Psoas muscle (tissue), 8 donors: ENCODE results near the gene SPSB4. TPM values are rescaled to one million over a fixed set of nuclear protein-coding genes. Genes with fewer than 3 reads are reported as not detected.

ENCODE experiments used
- ATAC-seq, 4 donors: fragments of 200-7000 bp; cut with Tn5 transposase; one replicate each; pipeline ENCODE4 v1.9.1; 2020; ENCODE audit warnings: moderate library complexity in 3 of 4, mild to moderate bottlenecking in 2 of 4
- DNase-seq, 2 donors: peaks; one replicate each; pipeline ENCODE4 v3.0.0-alpha.2; 2020
- H3K27ac ChIP-seq: fragments of 200-600 bp; one replicate; pipeline ENCODE4 v1.8.0; 2022
- H3K27me3 ChIP-seq, 3 donors: fragments of 200-600 bp in 1 of 3; one replicate each; pipeline versions ENCODE4 v1.6.1 to v1.8.0; 2013 to 2022; ENCODE audit warnings: low read length in 2 of 3, mild to moderate bottlenecking in 2 of 3, moderate library complexity in 1 of 3; ENCODE audit not compliant: insufficient read depth in 3 of 3
- H3K36me3 ChIP-seq, 2 donors: fragments of 200-600 bp in 1 of 2; one replicate each; pipeline versions ENCODE4 v1.6.1 to v1.8.0; 2013 to 2022; ENCODE audit warnings: low read depth in 1 of 2, mild to moderate bottlenecking in 1 of 2, moderate library complexity in 1 of 2; ENCODE audit not compliant: insufficient read depth in 1 of 2
- H3K4me1 ChIP-seq: fragments of 200-600 bp; one replicate; pipeline ENCODE4 v1.8.0; 2022
- H3K4me3 ChIP-seq: fragments of 200-600 bp; one replicate; pipeline ENCODE4 v1.8.0; 2022; ENCODE audit warnings: mild to moderate bottlenecking
- H3K9me3 ChIP-seq: fragments of 200-600 bp; one replicate; pipeline ENCODE4 v1.8.0; 2022
- WGBS, 3 donors: extraction: QIAGEN DNeasy Blood & Tissue Kit; methylation state at CpG; one replicate each; pipeline versions ENCODE4 v1.1.6 to v1.1.7; 2013; 5-methylcytosine and 5-hydroxymethylcytosine counted together
- intact Hi-C, 2 donors: fragments of 100-400 bp; cut with DNase I; formaldehyde crosslinking; loops; one replicate each; pipeline versions ENCODE4 v1.11.0 to v1.14.2; 2022
- polyA plus RNA-seq, 3 donors: library from polyadenylated mRNA; stranded (reverse); fragments of 200-250 nt; gene quantifications; one replicate each; pipeline ENCODE4 v1.2.3, GENCODE V29; 2013
- total RNA-seq, 4 donors: library from RNA; stranded (reverse); fragmentation: NEBNext Ultra II Directional in 2 of 4; extraction: Animal tissue kit (Norgen Biotek cat#: 25700) in 2 of 4; gene quantifications; one replicate each; pipeline versions ENCODE4 v1.2.1 to v1.2.4, GENCODE V29; 2021 to 2023
- TF ChIP-seq, protein P1 (sequence below): fragments of 200-600 bp; IDR thresholded peaks from one replicate; pipeline ENCODE4 v1.8.0; 2022; ENCODE audit warnings: antibody characterized with exemption
- donor health status: healthy with polysubstance abuse.
- donor health status: DM: no; HTN: no; CAD: no; lungs with moderate emphysema.
- donor health status: Bipolar disorder and iron deficiency.
- donor health status: healthy.
- donor health status: DM: yes; HTN: yes; CAD: no.
- donor health status: DM: no; HTN: no; CAD: no.
- donor health status: DM: no; HTN: no; CAD: no.
- donor health status: DM: yes; HTN: yes; CAD: no.

The SPSB4 gene
- total and polyA plus RNA-seq, 7 donors = 0.39 to 1.9 (median 0.59) TPM

DNA sequence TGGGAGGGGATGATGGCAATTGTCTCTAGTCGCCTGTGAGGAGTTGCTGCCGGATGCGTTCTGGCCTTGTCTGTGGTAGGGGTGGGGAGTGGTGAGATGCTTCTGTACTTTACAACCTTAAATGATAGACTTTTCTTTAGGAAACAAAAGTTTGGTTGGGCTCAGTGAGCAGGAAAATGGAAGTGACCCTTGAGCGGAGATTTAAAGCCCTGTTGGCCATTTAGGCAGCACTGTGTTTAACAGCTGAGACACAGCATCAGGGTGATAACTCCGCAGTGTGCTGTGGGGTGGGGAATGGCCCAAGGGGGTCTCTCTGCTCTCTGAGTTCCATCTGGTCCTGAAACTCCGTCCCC is 36.6 kb downstream of the SPSB4 start:
- peak in 1 of 2 donors; percentile 11 for DNase-seq
- Histone ChIP-seq H3K27me3 (peaks cover 0 to 2% (median 0%) of the 10 kb centered on the region in 3 donors), H3K27ac (no peak overlapping the region), H3K36me3 (no peaks in the 10 kb centered on the region), H3K9me3 (no peaks in the 10 kb centered on the region), H3K4me3 (no peak overlapping the region), H3K4me1 (peaks cover 27% of the 10 kb centered on the region)
- no peak for ATAC-seq
- TF ChIP-seq, protein P1, sequence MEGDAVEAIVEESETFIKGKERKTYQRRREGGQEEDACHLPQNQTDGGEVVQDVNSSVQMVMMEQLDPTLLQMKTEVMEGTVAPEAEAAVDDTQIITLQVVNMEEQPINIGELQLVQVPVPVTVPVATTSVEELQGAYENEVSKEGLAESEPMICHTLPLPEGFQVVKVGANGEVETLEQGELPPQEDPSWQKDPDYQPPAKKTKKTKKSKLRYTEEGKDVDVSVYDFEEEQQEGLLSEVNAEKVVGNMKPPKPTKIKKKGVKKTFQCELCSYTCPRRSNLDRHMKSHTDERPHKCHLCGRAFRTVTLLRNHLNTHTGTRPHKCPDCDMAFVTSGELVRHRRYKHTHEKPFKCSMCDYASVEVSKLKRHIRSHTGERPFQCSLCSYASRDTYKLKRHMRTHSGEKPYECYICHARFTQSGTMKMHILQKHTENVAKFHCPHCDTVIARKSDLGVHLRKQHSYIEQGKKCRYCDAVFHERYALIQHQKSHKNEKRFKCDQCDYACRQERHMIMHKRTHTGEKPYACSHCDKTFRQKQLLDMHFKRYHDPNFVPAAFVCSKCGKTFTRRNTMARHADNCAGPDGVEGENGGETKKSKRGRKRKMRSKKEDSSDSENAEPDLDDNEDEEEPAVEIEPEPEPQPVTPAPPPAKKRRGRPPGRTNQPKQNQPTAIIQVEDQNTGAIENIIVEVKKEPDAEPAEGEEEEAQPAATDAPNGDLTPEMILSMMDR = no peak
- intact Hi-C loops = no loop called here
- WGBS, 3 donors = 83 to 88% (median 86%) methylated on average over 6 of the region's 6 CpGs

DNA sequence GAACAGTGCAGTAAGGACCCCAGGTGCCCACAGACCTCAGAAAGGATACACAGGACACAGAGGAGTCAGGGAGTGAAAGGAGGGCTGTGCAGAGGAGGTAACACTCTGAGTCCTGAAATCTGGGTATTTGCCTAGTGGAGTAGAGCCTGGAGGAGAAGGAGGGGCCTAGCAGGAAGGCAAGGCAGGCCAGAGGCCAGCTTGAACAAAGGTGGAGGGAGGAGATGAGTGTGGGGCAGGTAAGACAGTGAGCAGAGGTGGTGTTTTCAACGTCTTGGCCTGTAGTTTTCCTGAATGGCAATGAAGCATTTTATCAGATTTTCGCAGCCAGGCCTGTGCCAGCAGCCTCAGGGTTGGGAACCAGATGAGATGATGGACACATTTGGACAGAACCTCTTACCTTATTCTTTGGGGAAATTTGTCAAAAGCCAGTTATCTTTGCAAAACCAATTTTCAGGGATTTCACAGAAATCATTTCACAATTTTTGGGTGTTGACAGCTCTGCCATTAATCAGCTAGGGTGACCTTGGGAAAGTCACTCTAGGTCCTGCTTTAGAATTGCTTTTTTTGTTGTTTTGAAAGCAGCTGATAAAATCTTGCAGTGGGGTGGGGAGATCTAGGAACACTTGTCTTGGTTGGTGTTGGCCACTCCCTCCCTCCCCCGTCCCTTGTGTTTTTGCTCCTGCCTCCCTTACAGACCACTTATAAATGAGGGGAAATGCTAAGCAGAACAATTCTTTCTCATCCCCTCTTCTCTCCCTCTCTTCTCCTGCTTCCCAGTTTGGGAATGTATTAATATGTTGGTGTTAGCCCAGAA is 38.4 kb downstream of the SPSB4 start:
- WGBS, 3 donors = 82 to 87% (median 86%) methylated on average over 3 of the region's 3 CpGs
- H3K27ac ChIP-seq = no peak overlapping the region
- H3K4me3 ChIP-seq = no peak overlapping the region
- H3K9me3 ChIP-seq = no peaks in the 10 kb centered on the region
- intact Hi-C loops = no loop called here
- H3K27me3 ChIP-seq = peaks cover 0 to 2% (median 0%) of the 10 kb centered on the region in 3 donors
- TF ChIP-seq, protein P1 = no peak
- ATAC-seq (no peak), DNase-seq (no peak)
- H3K4me1 ChIP-seq = peaks cover 29% of the 10 kb centered on the region
- no peaks in the 10 kb centered on the region for H3K36me3 ChIP-seq

DNA sequence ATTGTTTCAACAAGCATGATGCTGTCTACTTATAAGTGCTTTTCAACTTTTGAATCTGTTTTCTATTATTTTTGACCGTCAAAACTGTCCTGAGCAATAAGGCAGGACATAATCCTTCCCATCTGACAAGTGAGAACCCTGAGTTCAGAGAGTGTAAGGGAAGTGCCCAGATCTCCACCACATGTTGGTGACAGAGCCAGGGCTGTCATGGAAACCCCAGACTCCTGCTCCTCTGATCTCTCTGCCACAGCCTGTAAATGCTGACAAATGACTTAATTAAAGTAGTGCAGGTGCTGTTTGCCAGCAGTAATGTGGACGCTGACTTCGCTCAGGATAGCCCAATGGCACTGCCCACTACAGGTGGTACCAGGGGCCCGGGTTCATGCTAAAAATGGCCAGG is 40.3 kb downstream of the SPSB4 start:
- H3K36me3 ChIP-seq = no peaks in the 10 kb centered on the region
- H3K27me3 ChIP-seq = no peaks in the 10 kb centered on the region
- no peak for ATAC-seq
- TF ChIP-seq, protein P1 = no peak
- no peak overlapping the region for H3K27ac ChIP-seq
- intact Hi-C loops = no loop called here
- 31 to 53% (median 33%) methylated on average over 4 of the region's 4 CpGs for WGBS, 3 donors
- DNase-seq = no peak
- no peak overlapping the region for H3K4me3 ChIP-seq
- H3K4me1 ChIP-seq = peaks cover 37% of the 10 kb centered on the region
- no peaks in the 10 kb centered on the region for H3K9me3 ChIP-seq

DNA sequence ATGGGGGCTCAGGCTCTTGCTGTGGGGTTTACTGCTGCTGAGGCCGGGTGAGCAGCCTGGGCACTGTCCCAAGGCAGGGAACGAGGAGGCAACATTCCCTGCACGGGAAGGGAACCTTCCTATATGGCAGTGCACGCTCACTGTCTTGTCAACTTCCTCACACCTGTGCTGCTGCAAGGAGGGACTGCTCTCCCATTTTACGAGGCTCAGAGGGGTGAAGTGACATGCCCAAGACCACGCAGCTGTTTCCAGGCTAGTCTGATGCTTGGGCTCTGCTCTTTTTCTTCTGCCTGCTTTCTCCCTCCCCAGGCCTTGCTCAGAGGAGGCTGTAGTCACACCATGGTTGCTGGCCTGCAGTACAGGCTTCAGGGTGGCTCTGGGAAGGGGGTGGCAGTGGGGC is 41.5 kb downstream of the SPSB4 start:
- H3K4me3 ChIP-seq = no peak overlapping the region

More for the DNA sequence above, 41.5 kb downstream of the SPSB4 start:
- WGBS, 3 donors = 52 to 81% (median 73%) methylated on average over 6 of the region's 6 CpGs
- Histone ChIP-seq H3K36me3 (no peaks in the 10 kb centered on the region), H3K9me3 (no peaks in the 10 kb centered on the region), H3K27ac (no peak overlapping the region), H3K4me1 (peaks cover 29% of the 10 kb centered on the region), H3K27me3 (no peaks in the 10 kb centered on the region)
- TF ChIP-seq, protein P1 = no peak
- DNase-seq (no peak), ATAC-seq (no peak)
- intact Hi-C loops = no loop called here
